ENCODE results near the gene OPA1.

DNA sequence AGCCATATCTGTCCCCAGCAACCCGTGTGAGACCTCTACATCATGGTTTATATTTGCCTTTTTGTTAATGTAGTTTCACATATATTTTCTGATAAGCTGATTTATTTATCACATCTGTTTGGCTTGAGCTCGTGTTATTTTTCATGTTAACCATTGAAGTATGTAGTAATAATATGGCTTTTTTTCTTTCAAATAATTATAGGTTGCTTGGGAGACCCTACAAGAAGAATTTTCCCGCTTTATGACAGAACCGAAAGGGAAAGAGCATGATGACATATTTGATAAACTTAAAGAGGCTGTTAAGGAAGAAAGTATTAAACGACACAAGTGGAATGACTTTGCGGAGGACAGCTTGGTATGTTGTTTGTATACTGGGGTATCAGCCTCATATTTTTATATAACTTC is 63.9 kb downstream of the OPA1 start:
- TF ChIP-seq, protein P1, sequence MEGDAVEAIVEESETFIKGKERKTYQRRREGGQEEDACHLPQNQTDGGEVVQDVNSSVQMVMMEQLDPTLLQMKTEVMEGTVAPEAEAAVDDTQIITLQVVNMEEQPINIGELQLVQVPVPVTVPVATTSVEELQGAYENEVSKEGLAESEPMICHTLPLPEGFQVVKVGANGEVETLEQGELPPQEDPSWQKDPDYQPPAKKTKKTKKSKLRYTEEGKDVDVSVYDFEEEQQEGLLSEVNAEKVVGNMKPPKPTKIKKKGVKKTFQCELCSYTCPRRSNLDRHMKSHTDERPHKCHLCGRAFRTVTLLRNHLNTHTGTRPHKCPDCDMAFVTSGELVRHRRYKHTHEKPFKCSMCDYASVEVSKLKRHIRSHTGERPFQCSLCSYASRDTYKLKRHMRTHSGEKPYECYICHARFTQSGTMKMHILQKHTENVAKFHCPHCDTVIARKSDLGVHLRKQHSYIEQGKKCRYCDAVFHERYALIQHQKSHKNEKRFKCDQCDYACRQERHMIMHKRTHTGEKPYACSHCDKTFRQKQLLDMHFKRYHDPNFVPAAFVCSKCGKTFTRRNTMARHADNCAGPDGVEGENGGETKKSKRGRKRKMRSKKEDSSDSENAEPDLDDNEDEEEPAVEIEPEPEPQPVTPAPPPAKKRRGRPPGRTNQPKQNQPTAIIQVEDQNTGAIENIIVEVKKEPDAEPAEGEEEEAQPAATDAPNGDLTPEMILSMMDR (conservative IDR thresholded peaks at IDR 0.05; ENCODE audit: low read length): no peak
- TF ChIP-seq EZH2phosphoT487 (IDR thresholded peaks at IDR 0.05; ENCODE audit: borderline replicate concordance): no peak
